HepG2 (cell line): ENCODE data around the gene MSH4.

Experiments
- ELF4 ChIP-seq: sonication (generic); formaldehyde crosslinking; IDR thresholded peaks from 2 replicates; pipeline ENCODE4 v1.5.0; 2020; ENCODE audit warnings: missing genetic modification reagents, mild to moderate bottlenecking, moderate library complexity, borderline replicate concordance
- TF ChIP-seq, protein P1 (sequence below): sonication (generic); formaldehyde crosslinking; IDR thresholded peaks from 2 replicates; pipeline ENCODE4 v1.4.0; 2020; ENCODE audit warnings: missing genetic modification reagents, borderline replicate concordance
- TF ChIP-seq, protein P2 (sequence below): fragments of 450-650 bp; IDR thresholded peaks from 2 replicates; pipeline ENCODE4 v1.6.1; 2017; ENCODE audit warnings: mild to moderate bottlenecking

DNA sequence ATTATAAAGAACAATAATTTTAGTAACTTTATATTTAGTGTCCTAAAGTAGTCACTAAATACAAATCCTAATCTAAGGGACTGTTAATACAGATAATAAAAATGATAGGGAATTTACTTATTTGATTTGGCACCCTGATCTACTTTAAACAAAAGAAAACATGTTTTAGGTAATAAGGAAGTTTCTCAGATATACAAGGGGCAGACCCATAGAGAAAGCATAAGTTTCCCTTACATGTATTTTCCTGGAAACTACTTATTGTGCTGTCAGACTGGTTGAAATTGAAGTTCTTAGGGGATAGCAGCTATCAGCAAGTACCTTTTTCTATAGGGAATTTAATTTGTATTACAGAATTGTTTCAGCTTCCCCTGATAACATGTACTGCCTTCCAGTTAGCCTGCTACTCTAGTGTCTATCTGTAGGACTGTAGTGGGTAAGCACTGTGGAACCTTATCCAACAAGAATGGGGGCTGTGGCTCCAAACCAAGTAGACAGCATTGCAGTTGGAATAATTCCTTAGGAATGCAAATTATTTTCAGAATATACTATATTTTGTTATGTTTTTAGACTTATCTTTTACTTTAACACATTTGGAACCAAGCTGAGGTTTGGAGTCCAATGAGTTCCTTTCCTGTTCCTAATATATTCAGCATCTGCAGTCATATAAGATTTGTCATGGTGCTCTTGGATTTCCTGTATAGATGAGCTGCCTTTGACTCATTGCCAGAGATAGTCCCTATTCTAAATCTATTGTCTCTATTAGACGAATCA, 14.7 kb downstream of the MSH4 start:
- TF ChIP-seq ELF4 (CRISPR knock-in tag) = no peak
- TF ChIP-seq, protein P1, sequence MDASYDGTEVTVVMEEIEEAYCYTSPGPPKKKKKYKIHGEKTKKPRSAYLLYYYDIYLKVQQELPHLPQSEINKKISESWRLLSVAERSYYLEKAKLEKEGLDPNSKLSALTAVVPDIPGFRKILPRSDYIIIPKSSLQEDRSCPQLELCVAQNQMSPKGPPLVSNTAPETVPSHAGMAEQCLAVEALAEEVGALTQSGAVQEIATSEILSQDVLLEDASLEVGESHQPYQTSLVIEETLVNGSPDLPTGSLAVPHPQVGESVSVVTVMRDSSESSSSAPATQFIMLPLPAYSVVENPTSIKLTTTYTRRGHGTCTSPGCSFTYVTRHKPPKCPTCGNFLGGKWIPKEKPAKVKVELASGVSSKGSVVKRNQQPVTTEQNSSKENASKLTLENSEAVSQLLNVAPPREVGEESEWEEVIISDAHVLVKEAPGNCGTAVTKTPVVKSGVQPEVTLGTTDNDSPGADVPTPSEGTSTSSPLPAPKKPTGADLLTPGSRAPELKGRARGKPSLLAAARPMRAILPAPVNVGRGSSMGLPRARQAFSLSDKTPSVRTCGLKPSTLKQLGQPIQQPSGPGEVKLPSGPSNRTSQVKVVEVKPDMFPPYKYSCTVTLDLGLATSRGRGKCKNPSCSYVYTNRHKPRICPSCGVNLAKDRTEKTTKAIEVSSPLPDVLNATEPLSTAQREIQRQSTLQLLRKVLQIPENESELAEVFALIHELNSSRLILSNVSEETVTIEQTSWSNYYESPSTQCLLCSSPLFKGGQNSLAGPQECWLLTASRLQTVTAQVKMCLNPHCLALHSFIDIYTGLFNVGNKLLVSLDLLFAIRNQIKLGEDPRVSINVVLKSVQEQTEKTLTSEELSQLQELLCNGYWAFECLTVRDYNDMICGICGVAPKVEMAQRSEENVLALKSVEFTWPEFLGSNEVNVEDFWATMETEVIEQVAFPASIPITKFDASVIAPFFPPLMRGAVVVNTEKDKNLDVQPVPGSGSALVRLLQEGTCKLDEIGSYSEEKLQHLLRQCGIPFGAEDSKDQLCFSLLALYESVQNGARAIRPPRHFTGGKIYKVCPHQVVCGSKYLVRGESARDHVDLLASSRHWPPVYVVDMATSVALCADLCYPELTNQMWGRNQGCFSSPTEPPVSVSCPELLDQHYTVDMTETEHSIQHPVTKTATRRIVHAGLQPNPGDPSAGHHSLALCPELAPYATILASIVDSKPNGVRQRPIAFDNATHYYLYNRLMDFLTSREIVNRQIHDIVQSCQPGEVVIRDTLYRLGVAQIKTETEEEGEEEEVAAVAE (CRISPR knock-in tag) = no peak
- TF ChIP-seq, protein P2, sequence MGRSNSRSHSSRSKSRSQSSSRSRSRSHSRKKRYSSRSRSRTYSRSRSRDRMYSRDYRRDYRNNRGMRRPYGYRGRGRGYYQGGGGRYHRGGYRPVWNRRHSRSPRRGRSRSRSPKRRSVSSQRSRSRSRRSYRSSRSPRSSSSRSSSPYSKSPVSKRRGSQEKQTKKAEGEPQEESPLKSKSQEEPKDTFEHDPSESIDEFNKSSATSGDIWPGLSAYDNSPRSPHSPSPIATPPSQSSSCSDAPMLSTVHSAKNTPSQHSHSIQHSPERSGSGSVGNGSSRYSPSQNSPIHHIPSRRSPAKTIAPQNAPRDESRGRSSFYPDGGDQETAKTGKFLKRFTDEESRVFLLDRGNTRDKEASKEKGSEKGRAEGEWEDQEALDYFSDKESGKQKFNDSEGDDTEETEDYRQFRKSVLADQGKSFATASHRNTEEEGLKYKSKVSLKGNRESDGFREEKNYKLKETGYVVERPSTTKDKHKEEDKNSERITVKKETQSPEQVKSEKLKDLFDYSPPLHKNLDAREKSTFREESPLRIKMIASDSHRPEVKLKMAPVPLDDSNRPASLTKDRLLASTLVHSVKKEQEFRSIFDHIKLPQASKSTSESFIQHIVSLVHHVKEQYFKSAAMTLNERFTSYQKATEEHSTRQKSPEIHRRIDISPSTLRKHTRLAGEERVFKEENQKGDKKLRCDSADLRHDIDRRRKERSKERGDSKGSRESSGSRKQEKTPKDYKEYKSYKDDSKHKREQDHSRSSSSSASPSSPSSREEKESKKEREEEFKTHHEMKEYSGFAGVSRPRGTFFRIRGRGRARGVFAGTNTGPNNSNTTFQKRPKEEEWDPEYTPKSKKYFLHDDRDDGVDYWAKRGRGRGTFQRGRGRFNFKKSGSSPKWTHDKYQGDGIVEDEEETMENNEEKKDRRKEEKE = no peak
